ENCODE data around the gene NUP214.

GRCh38 chr9:131096269-131097125, 28.9 kb upstream of the NUP214 start, which contains the start of gene AIF1L:
- TF ChIP-seq CTCF (IDR thresholded peaks at IDR 0.05; ENCODE audit: low read depth, low read length, poor library complexity, severe bottlenecking) (no peak), EZH2phosphoT487 (IDR thresholded peaks at IDR 0.05; ENCODE audit: borderline replicate concordance, low read length) (no peak)
